Measurements from ENCODE around the gene MYRIP.

DNA sequence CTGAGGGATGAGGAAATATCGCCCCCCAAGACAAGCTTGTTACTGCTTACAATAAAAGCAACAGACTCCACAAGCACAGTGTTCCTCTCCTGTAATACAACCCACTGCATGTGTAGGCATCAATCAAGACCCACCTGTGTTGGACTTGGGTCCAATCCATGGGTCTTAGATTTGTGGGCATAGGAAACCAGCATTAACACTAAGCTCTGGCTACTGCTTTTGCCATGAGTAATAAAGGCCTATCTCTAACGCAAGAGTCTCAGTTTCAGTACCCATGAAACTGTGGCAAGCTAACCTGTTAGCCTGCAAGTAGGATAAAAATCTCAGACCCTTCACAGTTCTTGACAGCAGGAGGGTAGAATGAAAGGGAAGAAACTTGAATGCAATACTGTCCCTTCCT, 494.9 kb downstream of the MYRIP start:
- TF ChIP-seq EZH2 (IDR thresholded peaks at IDR 0.05; ENCODE audit: borderline replicate concordance, low read length) = no peak
- TF ChIP-seq, protein P1, sequence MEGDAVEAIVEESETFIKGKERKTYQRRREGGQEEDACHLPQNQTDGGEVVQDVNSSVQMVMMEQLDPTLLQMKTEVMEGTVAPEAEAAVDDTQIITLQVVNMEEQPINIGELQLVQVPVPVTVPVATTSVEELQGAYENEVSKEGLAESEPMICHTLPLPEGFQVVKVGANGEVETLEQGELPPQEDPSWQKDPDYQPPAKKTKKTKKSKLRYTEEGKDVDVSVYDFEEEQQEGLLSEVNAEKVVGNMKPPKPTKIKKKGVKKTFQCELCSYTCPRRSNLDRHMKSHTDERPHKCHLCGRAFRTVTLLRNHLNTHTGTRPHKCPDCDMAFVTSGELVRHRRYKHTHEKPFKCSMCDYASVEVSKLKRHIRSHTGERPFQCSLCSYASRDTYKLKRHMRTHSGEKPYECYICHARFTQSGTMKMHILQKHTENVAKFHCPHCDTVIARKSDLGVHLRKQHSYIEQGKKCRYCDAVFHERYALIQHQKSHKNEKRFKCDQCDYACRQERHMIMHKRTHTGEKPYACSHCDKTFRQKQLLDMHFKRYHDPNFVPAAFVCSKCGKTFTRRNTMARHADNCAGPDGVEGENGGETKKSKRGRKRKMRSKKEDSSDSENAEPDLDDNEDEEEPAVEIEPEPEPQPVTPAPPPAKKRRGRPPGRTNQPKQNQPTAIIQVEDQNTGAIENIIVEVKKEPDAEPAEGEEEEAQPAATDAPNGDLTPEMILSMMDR (conservative IDR thresholded peaks at IDR 0.05 in 1 of 2, IDR thresholded peaks at IDR 0.05 in 1 of 2; ENCODE audit: extremely low read depth in 1 of 2, insufficient read depth in 1 of 2, low read depth in 1 of 2, low read length in 2 of 2) = no peak
